Mesenchymal stem cell (in vitro differentiated cells and primary cell): ENCODE results near the gene SLC35B2.

ENCODE experiments used
- DNase-seq: peaks from one replicate; pipeline ENCODE4 v3.0.0-alpha.2; 2013
- H2AFZ ChIP-seq: one replicate; pipeline ENCODE4 v1.6.1; 2013; ENCODE audit warnings: low read depth, mild to moderate bottlenecking, control low read depth, inconsistent platforms, low read length, moderate library complexity
- H2AK5ac ChIP-seq: 2 replicates; pipeline ENCODE4 v1.6.1; 2013; ENCODE audit warnings: low read length, moderate library complexity, mild to moderate bottlenecking, inconsistent platforms; ENCODE audit not compliant: severe bottlenecking
- H2BK120ac ChIP-seq: one replicate; pipeline ENCODE4 v1.6.1; 2013; ENCODE audit warnings: low read depth, mild to moderate bottlenecking, inconsistent platforms, low read length, moderate library complexity
- H2BK12ac ChIP-seq, 2 experiments: one replicate each; pipeline ENCODE4 v1.6.1; 2013; ENCODE audit warnings: inconsistent platforms in 2 of 2, low read length in 2 of 2, mild to moderate bottlenecking in 2 of 2, moderate library complexity in 2 of 2, control low read depth in 1 of 2
- H2BK15ac ChIP-seq: one replicate; pipeline ENCODE4 v1.6.1; 2013; ENCODE audit warnings: mild to moderate bottlenecking, low read depth, inconsistent platforms; ENCODE audit not compliant: poor library complexity, severe bottlenecking
- H2BK5ac ChIP-seq: 2 replicates; pipeline ENCODE4 v1.6.1; 2013; ENCODE audit warnings: low read depth, mild to moderate bottlenecking, low read length, control low read depth, inconsistent platforms; ENCODE audit not compliant: poor library complexity, severe bottlenecking
- H3K14ac ChIP-seq, 2 experiments: one replicate each; pipeline ENCODE4 v1.6.1; 2013; ENCODE audit warnings: inconsistent platforms in 2 of 2, low read length in 2 of 2, control low read depth in 1 of 2, mild to moderate bottlenecking in 1 of 2, moderate library complexity in 1 of 2
- H3K18ac ChIP-seq, 2 experiments: one replicate each; pipeline ENCODE4 v1.6.1; 2013; ENCODE audit warnings: inconsistent platforms in 2 of 2, low read length in 2 of 2, control low read depth in 1 of 2, low read depth in 1 of 2, mild to moderate bottlenecking in 1 of 2
- H3K23ac ChIP-seq, 2 experiments: one replicate each; pipeline ENCODE4 v1.6.1; 2013; ENCODE audit warnings: inconsistent platforms in 2 of 2, low read length in 2 of 2, mild to moderate bottlenecking in 2 of 2, moderate library complexity in 2 of 2, control low read depth in 1 of 2
- H3K27ac ChIP-seq: 2 replicates; pipeline ENCODE4 v1.5.1; 2013; ENCODE audit warnings: mild to moderate bottlenecking, moderate library complexity, low read length, control low read depth, inconsistent platforms; ENCODE audit not compliant: poor library complexity, severe bottlenecking
- H3K27me3 ChIP-seq, 2 experiments: 2 replicates each; pipeline versions ENCODE4 v1.6.1 to v1.7.0; 2013; ENCODE audit warnings: low read length in 2 of 2, mild to moderate bottlenecking in 2 of 2, moderate library complexity in 2 of 2, control low read depth in 1 of 2, inconsistent platforms in 1 of 2; ENCODE audit not compliant: control insufficient read depth in 1 of 2, insufficient read depth in 1 of 2
- H3K36me3 ChIP-seq, 2 experiments: 2 replicates each; pipeline versions ENCODE4 v1.6.1 to v1.7.0; 2013; ENCODE audit warnings: low read length in 2 of 2, control low read depth in 1 of 2, inconsistent platforms in 1 of 2, low read depth in 1 of 2, mild to moderate bottlenecking in 1 of 2; ENCODE audit not compliant: insufficient read depth in 2 of 2, control insufficient read depth in 1 of 2
- H3K4ac ChIP-seq, 2 experiments: one replicate each; pipeline ENCODE4 v1.6.1; 2013; ENCODE audit warnings: inconsistent platforms in 2 of 2, low read length in 2 of 2, mild to moderate bottlenecking in 2 of 2, moderate library complexity in 2 of 2, control low read depth in 1 of 2, low read depth in 1 of 2
- H3K4me1 ChIP-seq: 2 replicates; pipeline ENCODE4 v1.6.1; 2013; ENCODE audit warnings: low read depth, low read length, control low read depth; ENCODE audit not compliant: control insufficient read depth, insufficient read depth
- H3K4me2 ChIP-seq: 2 replicates; pipeline ENCODE4 v1.6.1; 2013; ENCODE audit warnings: low read length, mild to moderate bottlenecking, inconsistent platforms; ENCODE audit not compliant: poor library complexity, severe bottlenecking
- H3K4me3 ChIP-seq, 2 experiments: 2 replicates each; pipeline versions ENCODE4 v1.5.1 to v1.7.0; 2013; ENCODE audit warnings: low read length in 2 of 2, mild to moderate bottlenecking in 2 of 2, control low read depth in 1 of 2, low read depth in 1 of 2; ENCODE audit not compliant: insufficient read depth in 1 of 2
- H3K79me1 ChIP-seq: replicated peaks from 2 replicates; pipeline ENCODE4 v1.6.1; 2013; ENCODE audit warnings: mild to moderate bottlenecking, control low read depth, low read length, inconsistent platforms; ENCODE audit not compliant: poor library complexity, severe bottlenecking
- H3K9ac ChIP-seq: 2 replicates; pipeline ENCODE4 v1.7.0; 2013; ENCODE audit warnings: mild to moderate bottlenecking, low read length, moderate library complexity
- H3K9me3 ChIP-seq: 2 replicates; pipeline ENCODE4 v1.7.0; 2013; ENCODE audit warnings: mild to moderate bottlenecking, low read length; ENCODE audit not compliant: control insufficient read depth
- H4K8ac ChIP-seq: one replicate; pipeline ENCODE4 v1.6.1; 2013; ENCODE audit warnings: inconsistent platforms, mild to moderate bottlenecking, low read length, moderate library complexity
- H4K91ac ChIP-seq: one replicate; pipeline ENCODE4 v1.6.1; 2013; ENCODE audit warnings: mild to moderate bottlenecking, low read length, inconsistent platforms
- WGBS: methylation state at CpG from one replicate; pipeline ENCODE4 v1.1.7; 2013; ENCODE audit warnings: mixed read lengths; 5-methylcytosine and 5-hydroxymethylcytosine counted together

The SLC35B2 gene

DNA sequence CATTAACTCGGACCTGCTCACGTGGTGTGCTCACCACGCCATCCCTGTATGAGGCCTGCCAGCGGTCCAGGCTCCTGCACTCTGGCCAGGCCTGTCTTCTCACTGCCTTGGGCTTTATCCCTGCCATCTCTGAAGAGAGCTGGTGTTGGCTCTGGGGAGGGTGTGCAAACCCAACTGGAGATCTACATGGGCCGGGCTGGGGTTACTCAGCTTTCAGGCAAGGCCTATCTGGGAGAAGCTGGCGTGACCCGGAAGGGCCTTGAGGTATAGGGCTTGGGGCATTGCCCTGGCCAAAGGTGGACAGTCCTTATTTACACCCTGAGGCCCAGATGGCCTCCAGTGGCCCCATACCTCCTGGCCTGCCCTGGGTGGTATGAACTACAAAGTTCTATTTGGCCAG lies 28.9 kb downstream of the SLC35B2 start:
- no peak overlapping the region for H2BK5ac ChIP-seq
- 95% methylated on average over 7 of the region's 7 CpGs for WGBS

DNA sequence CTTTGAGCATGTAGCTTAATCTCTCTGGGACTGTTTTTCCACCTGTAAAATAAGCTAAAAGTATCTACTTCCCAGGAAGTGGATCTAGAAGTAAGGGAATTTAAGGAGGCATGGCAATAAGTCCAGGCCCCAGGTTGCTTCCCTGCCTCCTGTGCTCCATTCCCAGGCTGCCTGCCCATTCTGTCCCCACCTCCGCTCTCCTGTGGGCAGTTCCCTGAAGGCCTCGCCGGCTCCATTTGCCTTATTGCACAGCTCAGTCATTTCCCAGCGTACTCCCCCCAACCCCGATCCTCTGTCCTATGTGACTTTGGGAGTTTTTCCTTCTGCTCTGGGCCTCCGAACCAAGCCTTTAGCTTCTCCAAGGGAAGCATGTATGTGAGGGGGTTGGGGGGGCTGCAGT lies 29.3 kb downstream of the SLC35B2 start:
- Histone ChIP-seq H3K9me3 (no peaks in the 10 kb centered on the region), H4K91ac (no peak overlapping the region), H2BK5ac (no peak overlapping the region), H2BK15ac (no peak overlapping the region), H2BK12ac (no peak overlapping the region), H3K14ac (no peak overlapping the region), H2AK5ac (no peak overlapping the region), H3K18ac (no peak overlapping the region), H2BK120ac (no peak overlapping the region), H3K79me1 (peaks cover 31% of the 10 kb centered on the region), H3K4me1 (peaks cover 24% of the 10 kb centered on the region), H3K23ac (no peak overlapping the region), H3K36me3 (peaks cover 14 to 46% of the 10 kb centered on the region in 2 experiments), H3K9ac (no peak overlapping the region), H3K27me3 (no peaks in the 10 kb centered on the region), H3K4me3 (no peak overlapping the region), H2AFZ (no peak overlapping the region), H3K4ac (no peak overlapping the region), H4K8ac (no peak overlapping the region), H3K27ac (no peak overlapping the region), H3K4me2 (no peak overlapping the region)
- 97% methylated on average over 6 of the region's 6 CpGs for WGBS
- no peak for DNase-seq

More for the DNA sequence above, 28.9 kb downstream of the SLC35B2 start:
- Histone ChIP-seq H3K4me1 (peaks cover 22% of the 10 kb centered on the region), H3K4me3 (no peak overlapping the region), H2BK15ac (no peak overlapping the region), H3K36me3 (peaks cover 14 to 50% of the 10 kb centered on the region in 2 experiments), H3K9me3 (no peaks in the 10 kb centered on the region), H2BK120ac (no peak overlapping the region), H2AFZ (no peak overlapping the region), H2AK5ac (no peak overlapping the region), H3K4ac (no peak overlapping the region), H3K14ac (no peak overlapping the region), H2BK12ac (no peak overlapping the region), H3K27ac (no peak overlapping the region), H3K27me3 (no peaks in the 10 kb centered on the region), H3K23ac (no peak overlapping the region), H3K79me1 (peaks cover 32% of the 10 kb centered on the region), H3K4me2 (no peak overlapping the region), H4K8ac (no peak overlapping the region), H4K91ac (no peak overlapping the region), H3K18ac (no peak overlapping the region), H3K9ac (no peak overlapping the region)
- no peak for DNase-seq

DNA sequence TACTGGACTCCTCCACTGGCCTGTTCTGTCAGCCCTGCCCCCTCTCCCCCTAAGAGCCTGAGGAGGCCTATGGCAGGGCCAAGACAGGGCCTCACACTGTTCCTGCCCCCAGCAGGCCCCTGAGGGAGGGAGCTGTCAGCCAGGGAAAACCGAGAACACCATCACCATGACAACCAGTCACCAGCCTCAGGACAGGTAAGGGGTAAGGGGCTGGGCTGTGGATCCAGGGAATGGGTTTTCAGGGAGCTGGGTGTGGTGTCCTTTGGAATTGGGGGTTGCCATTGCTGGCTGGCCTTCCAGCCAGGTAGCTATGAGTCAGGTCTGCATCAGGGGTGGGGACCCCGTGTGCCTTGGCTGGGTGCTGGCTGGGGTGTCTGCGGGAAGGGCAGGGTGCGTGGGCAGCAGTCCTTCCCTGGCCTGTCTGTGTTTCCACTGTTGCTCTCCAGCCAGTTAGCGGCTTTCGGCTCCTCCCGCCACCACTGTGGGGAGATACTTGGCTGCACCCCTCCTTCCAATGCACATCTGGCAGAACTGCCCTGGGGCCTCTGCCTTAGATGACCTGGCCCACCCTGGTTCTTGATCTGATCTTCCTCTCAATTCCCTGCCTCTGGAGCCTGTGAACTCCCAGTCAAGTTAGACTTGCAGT lies 30.1 kb downstream of the SLC35B2 start:
- peak overlapping the region in 1 of 2 experiments; percentile 18 for H3K4me3 ChIP-seq
- no peak for DNase-seq

DNA sequence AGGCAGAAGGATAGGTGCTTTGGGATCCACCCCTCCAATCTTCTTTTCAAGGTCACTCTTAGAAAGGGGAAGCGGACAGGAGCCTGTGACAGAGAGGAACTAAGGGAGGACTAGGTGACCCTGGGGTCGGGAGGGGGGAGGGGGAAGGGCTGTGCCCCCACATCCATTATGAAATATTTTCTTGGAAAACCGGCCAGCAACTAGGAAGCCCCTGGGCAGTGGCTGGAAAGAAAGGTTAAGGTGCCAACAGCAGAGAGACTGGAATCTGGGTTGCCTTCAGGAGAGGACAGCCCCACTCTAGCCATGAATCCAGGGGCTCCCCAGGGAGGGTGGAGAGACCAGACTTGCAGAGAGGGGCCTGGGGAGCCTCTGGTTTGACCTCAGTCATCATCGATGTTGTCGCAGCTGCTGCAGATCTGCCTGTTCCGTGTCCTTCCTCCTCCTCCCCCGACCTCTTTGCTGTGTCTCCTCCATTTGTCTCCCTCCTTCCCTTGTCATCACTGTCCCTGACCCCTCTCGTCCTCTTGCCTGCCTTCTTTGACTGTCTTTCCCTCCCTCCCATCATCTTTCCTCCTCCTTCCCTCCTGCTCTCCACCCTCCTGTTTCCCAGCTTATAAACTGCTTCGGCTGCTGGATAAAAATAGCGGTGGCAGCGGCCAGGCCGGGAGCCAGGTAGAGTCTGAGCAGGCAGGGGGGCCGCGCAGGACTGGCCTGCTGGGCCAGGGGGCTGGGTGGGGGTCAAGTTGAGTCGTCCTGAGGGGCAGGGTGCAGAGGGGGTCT lies 30.8 kb downstream of the SLC35B2 start:
- Histone ChIP-seq H2BK12ac (no peak overlapping the region), H4K8ac (peak overlapping the region; percentile 69), H3K4me3 (no peak overlapping the region), H3K9ac (peak overlapping the region; percentile 48), H3K27me3 (no peaks in the 10 kb centered on the region), H3K4ac (peak overlapping the region in 1 of 2 experiments; percentile 59), H2BK5ac (no peak overlapping the region), H3K4me2 (no peak overlapping the region), H2AFZ (no peak overlapping the region), H3K9me3 (no peaks in the 10 kb centered on the region), H3K18ac (no peak overlapping the region), H3K36me3 (peaks cover 7 to 33% of the 10 kb centered on the region in 2 experiments), H3K23ac (no peak overlapping the region), H2BK15ac (no peak overlapping the region), H3K79me1 (peaks cover 31% of the 10 kb centered on the region), H4K91ac (peak overlapping the region; percentile 60), H2BK120ac (peak overlapping the region; percentile 34), H3K4me1 (peaks cover 36% of the 10 kb centered on the region), H3K14ac (no peak overlapping the region), H3K27ac (no peak overlapping the region), H2AK5ac (no peak overlapping the region)
- DNase-seq: no peak
- WGBS: 54% methylated on average over 7 of the region's 15 CpGs

More for the DNA sequence above, 30.1 kb downstream of the SLC35B2 start:
- Histone ChIP-seq H3K9me3 (no peaks in the 10 kb centered on the region), H2BK15ac (peak overlapping the region; percentile 21), H3K4me2 (no peak overlapping the region), H2BK12ac (no peak overlapping the region), H3K79me1 (peaks cover 31% of the 10 kb centered on the region), H3K9ac (peak overlapping the region; percentile 48), H3K18ac (no peak overlapping the region), H2AK5ac (no peak overlapping the region), H2AFZ (no peak overlapping the region), H3K14ac (no peak overlapping the region), H3K36me3 (peaks cover 13 to 40% of the 10 kb centered on the region in 2 experiments), H2BK5ac (no peak overlapping the region), H2BK120ac (no peak overlapping the region), H3K23ac (no peak overlapping the region), H3K27ac (no peak overlapping the region), H3K4ac (peak overlapping the region in 1 of 2 experiments; percentile 59), H4K8ac (peak overlapping the region; percentile 39), H3K4me1 (peaks cover 31% of the 10 kb centered on the region), H4K91ac (peak overlapping the region; percentile 60), H3K27me3 (no peaks in the 10 kb centered on the region)
- 96% methylated on average over 6 of the region's 7 CpGs for WGBS
